GM12875 (cell line): Measurements from ENCODE around the gene SPSB1.

Experiments used
- H3K4me3 ChIP-seq: one replicate; pipeline ENCODE4 v1.5.1; 2011; ENCODE audit warnings: low read depth, low read length, control low read depth
- TF ChIP-seq, protein P1 (sequence below): IDR thresholded peaks from 2 replicates; pipeline ENCODE4 v1.5.1; 2011; ENCODE audit warnings: low read depth, mild to moderate bottlenecking, control low read depth, inconsistent platforms, low read length, moderate library complexity, borderline replicate concordance; ENCODE audit not compliant: insufficient read depth

SPSB1 gene

GRCh38 chr1:9246841-9247785, 45.6 kb upstream of the SPSB1 start:
- TF ChIP-seq, protein P1, sequence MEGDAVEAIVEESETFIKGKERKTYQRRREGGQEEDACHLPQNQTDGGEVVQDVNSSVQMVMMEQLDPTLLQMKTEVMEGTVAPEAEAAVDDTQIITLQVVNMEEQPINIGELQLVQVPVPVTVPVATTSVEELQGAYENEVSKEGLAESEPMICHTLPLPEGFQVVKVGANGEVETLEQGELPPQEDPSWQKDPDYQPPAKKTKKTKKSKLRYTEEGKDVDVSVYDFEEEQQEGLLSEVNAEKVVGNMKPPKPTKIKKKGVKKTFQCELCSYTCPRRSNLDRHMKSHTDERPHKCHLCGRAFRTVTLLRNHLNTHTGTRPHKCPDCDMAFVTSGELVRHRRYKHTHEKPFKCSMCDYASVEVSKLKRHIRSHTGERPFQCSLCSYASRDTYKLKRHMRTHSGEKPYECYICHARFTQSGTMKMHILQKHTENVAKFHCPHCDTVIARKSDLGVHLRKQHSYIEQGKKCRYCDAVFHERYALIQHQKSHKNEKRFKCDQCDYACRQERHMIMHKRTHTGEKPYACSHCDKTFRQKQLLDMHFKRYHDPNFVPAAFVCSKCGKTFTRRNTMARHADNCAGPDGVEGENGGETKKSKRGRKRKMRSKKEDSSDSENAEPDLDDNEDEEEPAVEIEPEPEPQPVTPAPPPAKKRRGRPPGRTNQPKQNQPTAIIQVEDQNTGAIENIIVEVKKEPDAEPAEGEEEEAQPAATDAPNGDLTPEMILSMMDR, result no peak
- H3K4me3 ChIP-seq, result no peak overlapping the region

- TF ChIP-seq, protein P1, result no peak
These were observed 44.8 kb upstream of the SPSB1 start for GRCh38 chr1:9247894-9248293.

GRCh38 chr1:9248341-9249262, 44.1 kb upstream of the SPSB1 start:
- no peak overlapping the region for H3K4me3 ChIP-seq
- TF ChIP-seq, protein P1, result no peak

More at GRCh38 chr1:9247894-9248293, 44.8 kb upstream of the SPSB1 start:
- no peak overlapping the region for H3K4me3 ChIP-seq

DNA sequence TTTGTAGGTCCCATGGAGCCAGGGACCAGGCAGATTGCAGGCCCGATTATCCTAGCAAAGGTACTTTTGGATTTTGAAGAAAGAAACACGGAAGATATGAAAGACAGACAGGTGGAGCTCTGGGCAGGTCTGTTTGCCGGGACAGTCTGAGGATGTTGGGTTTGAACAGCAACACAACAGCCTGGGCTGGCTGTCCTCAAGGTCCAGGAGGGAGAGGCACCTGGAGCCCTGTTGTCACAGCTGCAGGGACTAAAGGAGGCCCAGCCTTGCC, 43.5 kb upstream of the SPSB1 start:
- no peak overlapping the region for H3K4me3 ChIP-seq
- TF ChIP-seq, protein P1, result no peak

DNA sequence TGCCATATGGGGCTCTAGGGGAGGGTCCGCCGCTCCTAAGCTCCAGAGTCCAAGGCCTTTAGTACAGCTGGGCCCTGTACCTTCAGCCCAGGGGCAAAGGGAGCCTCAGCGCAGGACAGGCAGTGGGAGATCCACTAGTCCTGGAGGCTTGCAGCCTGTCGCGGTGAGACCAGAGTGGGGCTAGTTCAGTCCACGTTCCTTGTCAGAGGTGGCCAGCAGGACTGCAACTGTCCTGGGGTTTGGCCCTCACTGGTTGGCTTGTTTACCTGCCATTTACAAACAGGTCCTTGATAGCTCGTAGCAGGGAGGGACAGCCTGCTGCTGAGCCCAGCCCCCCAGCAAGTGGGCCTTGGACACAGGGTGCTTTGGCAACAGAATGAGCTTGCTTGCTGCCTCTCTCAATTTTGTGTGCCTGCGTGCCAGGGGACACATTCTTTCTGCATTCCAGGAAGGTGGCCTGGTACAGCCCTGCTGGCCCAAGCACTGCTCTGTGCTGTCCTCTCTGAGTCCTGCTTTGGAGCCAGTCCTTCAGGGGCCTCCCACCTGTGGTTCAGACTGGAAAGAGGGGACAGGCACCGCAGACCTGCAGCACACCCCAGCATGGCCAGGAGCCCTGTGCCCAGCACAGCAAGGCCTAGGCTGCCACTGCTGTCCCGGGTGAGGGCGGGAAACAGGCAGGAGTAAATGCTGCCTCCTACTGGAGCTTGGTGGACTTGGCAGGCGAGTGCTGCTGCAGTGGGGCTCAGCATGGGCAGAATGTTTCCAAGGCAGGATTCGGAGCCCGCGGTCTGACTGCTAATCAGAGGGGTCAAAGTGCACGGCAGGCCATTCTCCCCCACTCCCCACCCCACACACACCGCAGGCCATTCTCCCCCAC, 42.9 kb upstream of the SPSB1 start:
- TF ChIP-seq, protein P1, result peak; percentile 87
- H3K4me3 ChIP-seq, result no peak overlapping the region
